Activated naive CD8-positive, alpha-beta T cell (primary cell): ENCODE measurements around the gene SIX1.

ENCODE experiments used
- H3K27ac Mint-ChIP-seq: one replicate; pipeline ENCODE4 v1.8.0; 2021; ENCODE audit warnings: mixed read lengths
- H3K27me3 Mint-ChIP-seq: one replicate; pipeline ENCODE4 v1.8.0; 2021; ENCODE audit warnings: mixed read lengths
- H3K36me3 Mint-ChIP-seq: one replicate; pipeline ENCODE4 v1.8.0; 2021; ENCODE audit warnings: mixed read lengths
- H3K4me1 Mint-ChIP-seq: one replicate; pipeline ENCODE4 v1.8.0; 2021; ENCODE audit warnings: low read depth, mixed read lengths
- H3K4me3 Mint-ChIP-seq: one replicate; pipeline ENCODE4 v1.8.0; 2021; ENCODE audit warnings: mild to moderate bottlenecking, mixed read lengths
- H3K9me3 Mint-ChIP-seq: one replicate; pipeline ENCODE4 v1.8.0; 2021; ENCODE audit warnings: low read depth, mixed read lengths

The SIX1 gene

DNA sequence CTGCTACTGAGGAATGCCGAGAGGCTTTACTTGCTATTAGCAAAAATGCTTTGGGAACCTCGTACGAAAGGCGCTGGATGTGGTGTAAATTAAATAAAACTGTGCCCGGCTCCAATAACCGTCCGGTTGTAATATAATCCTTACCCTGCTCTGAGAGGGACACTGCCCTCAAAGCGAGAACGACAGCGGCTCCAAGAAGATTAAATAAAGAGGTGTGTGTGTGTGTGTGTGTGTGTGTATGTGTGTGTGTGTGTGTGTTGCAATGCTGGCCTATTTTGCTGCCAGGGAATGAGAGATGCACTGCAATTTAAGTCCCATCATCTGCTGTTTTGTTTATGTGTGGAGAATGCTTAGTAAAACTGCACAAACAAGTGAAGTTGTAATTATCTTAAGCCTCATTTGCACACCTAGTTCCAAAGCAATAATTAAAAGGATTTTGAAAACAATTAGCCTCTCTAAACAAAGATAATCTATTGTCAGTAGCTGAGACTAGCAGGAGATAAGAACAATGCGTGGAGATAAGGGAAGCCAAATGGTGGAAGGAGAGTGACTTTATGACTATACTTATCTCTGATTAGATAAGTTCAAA lies 1.2 kb upstream of the SIX1 start:
- no peak overlapping the region for H3K27ac Mint-ChIP-seq
- H3K27me3 Mint-ChIP-seq = peaks cover 69% of the 10 kb centered on the region
- peak overlapping the region; percentile 69 for H3K4me3 Mint-ChIP-seq
- H3K9me3 Mint-ChIP-seq = no peaks in the 10 kb centered on the region
- peaks cover 71% of the 10 kb centered on the region for H3K4me1 Mint-ChIP-seq
- no peaks in the 10 kb centered on the region for H3K36me3 Mint-ChIP-seq

GRCh38 chr14:60649875-60650372 lies 647 bp upstream of the SIX1 start:
- H3K4me1 Mint-ChIP-seq = peaks cover 67% of the 10 kb centered on the region
- H3K27me3 Mint-ChIP-seq = peaks cover 66% of the 10 kb centered on the region
- H3K4me3 Mint-ChIP-seq = peak overlapping the region; percentile 69
- no peaks in the 10 kb centered on the region for H3K36me3 Mint-ChIP-seq
- H3K27ac Mint-ChIP-seq = no peak overlapping the region
- no peaks in the 10 kb centered on the region for H3K9me3 Mint-ChIP-seq

DNA sequence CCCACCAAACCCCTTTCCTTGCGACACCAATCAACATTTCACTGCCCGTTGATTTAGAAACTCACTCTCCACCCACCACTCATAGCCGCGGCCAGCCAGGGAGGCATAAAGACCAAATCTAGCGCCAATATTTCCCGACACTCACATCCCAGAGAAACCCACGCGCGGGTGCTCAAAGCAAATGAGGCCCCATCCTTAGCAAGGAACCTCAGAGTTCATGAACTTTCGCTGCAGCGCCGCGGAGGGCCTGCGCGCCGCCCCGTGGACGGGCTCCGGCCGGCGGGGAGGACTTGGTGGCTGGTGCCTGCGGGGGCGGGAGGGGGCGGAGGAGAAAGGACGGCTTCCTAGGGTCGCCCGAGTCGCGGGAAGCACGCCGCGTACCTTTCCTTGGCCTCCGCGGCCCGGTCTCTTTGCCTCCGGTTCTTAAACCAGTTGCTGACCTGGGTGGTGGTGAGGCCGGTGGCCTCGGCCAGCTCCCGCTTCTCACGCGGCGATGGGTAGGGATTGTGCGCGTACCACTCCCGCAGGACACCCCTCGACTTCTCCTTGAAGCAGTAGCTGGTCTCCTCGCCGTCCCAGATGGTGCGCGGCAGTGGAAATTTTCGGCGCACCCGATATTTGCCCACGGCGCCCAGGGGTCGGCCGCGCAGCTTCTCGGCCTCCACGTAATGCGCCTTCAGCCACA lies 886 bp downstream of the SIX1 start:
- Mint-ChIP-seq H3K4me1 (peaks cover 62% of the 10 kb centered on the region), H3K9me3 (no peaks in the 10 kb centered on the region), H3K36me3 (no peaks in the 10 kb centered on the region), H3K27ac (no peak overlapping the region), H3K27me3 (peaks cover 64% of the 10 kb centered on the region), H3K4me3 (peak overlapping the region; percentile 68)

- H3K4me3 Mint-ChIP-seq = peak overlapping the region; percentile 68
- peaks cover 62% of the 10 kb centered on the region for H3K4me1 Mint-ChIP-seq
- no peaks in the 10 kb centered on the region for H3K9me3 Mint-ChIP-seq
- no peak overlapping the region for H3K27ac Mint-ChIP-seq
- H3K36me3 Mint-ChIP-seq = no peaks in the 10 kb centered on the region
- peaks cover 62% of the 10 kb centered on the region for H3K27me3 Mint-ChIP-seq
Observed at GRCh38 chr14:60647837-60648248, 1.4 kb downstream of the SIX1 start.

GRCh38 chr14:60647081-60647836 lies 2.0 kb downstream of the SIX1 start:
- H3K4me3 Mint-ChIP-seq = peak overlapping the region; percentile 68
- no peaks in the 10 kb centered on the region for H3K9me3 Mint-ChIP-seq
- no peaks in the 10 kb centered on the region for H3K36me3 Mint-ChIP-seq
- peaks cover 60% of the 10 kb centered on the region for H3K27me3 Mint-ChIP-seq
- no peak overlapping the region for H3K27ac Mint-ChIP-seq
- peaks cover 58% of the 10 kb centered on the region for H3K4me1 Mint-ChIP-seq

- Mint-ChIP-seq H3K27me3 (peaks cover 53% of the 10 kb centered on the region), H3K27ac (no peak overlapping the region), H3K36me3 (no peaks in the 10 kb centered on the region), H3K4me1 (peaks cover 55% of the 10 kb centered on the region), H3K9me3 (no peaks in the 10 kb centered on the region), H3K4me3 (no peak overlapping the region)
Observed at GRCh38 chr14:60646226-60646818, 3.0 kb downstream of the SIX1 start.

GRCh38 chr14:60645126-60645741 lies 4.0 kb downstream of the SIX1 start:
- Mint-ChIP-seq H3K27me3 (peaks cover 53% of the 10 kb centered on the region), H3K4me1 (peaks cover 52% of the 10 kb centered on the region), H3K27ac (no peak overlapping the region), H3K9me3 (no peaks in the 10 kb centered on the region), H3K4me3 (no peak overlapping the region), H3K36me3 (no peaks in the 10 kb centered on the region)

DNA sequence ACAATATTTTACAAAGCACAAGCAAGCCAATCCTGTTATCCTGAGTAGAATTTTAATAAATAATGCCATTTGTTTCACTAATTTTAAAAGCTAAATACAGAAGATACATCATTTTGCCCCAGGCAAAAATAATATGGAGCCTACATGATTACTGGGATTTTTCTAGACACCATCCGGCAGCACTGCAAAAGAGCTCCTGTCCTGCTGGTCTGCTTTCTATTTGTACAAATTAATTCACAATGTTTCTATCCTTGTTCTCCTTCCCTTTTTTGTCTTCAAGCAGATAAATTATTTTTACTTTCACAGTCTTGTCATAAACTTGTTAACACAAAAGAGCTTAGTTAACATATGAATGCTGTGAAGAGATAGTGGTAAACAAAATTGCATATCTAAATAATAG lies 4.6 kb downstream of the SIX1 start:
- Mint-ChIP-seq H3K4me3 (no peak overlapping the region), H3K27ac (no peak overlapping the region), H3K4me1 (peaks cover 46% of the 10 kb centered on the region), H3K27me3 (peaks cover 50% of the 10 kb centered on the region), H3K9me3 (no peaks in the 10 kb centered on the region), H3K36me3 (no peaks in the 10 kb centered on the region)

GRCh38 chr14:60643463-60644314 lies 5.6 kb downstream of the SIX1 start:
- Mint-ChIP-seq H3K4me3 (peak overlapping the region; percentile 62), H3K27ac (no peak overlapping the region)

DNA sequence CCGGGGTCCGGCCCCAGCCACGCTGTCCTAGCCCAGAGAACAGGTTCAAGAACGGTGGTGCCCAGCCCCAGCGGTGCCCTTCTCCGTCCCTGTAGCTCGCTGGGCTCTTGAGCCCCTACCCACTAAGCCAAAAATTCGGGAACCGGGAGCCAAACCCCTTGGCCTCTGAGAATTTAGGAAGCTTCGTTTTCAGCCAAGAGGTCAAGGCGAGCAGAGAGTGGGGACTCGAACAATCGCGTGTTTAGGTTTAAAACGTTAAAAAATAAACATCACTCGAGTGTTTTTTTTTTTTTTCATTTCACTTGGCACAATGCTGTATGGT lies 6.2 kb downstream of the SIX1 start:
- peak overlapping the region; percentile 62 for H3K4me3 Mint-ChIP-seq
- peaks cover 53% of the 10 kb centered on the region for H3K27me3 Mint-ChIP-seq
- H3K4me1 Mint-ChIP-seq = peaks cover 47% of the 10 kb centered on the region
- no peak overlapping the region for H3K27ac Mint-ChIP-seq
- H3K9me3 Mint-ChIP-seq = no peaks in the 10 kb centered on the region
- no peaks in the 10 kb centered on the region for H3K36me3 Mint-ChIP-seq

More at GRCh38 chr14:60643463-60644314, 5.6 kb downstream of the SIX1 start:
- Mint-ChIP-seq H3K27me3 (peaks cover 50% of the 10 kb centered on the region), H3K36me3 (no peaks in the 10 kb centered on the region), H3K9me3 (no peaks in the 10 kb centered on the region), H3K4me1 (peaks cover 43% of the 10 kb centered on the region)

GRCh38 chr14:60642270-60643140 lies 6.8 kb downstream of the SIX1 start:
- Mint-ChIP-seq H3K4me3 (peak overlapping the region; percentile 62), H3K27ac (no peak overlapping the region), H3K4me1 (peaks cover 44% of the 10 kb centered on the region), H3K9me3 (no peaks in the 10 kb centered on the region), H3K27me3 (peaks cover 51% of the 10 kb centered on the region), H3K36me3 (no peaks in the 10 kb centered on the region)

DNA sequence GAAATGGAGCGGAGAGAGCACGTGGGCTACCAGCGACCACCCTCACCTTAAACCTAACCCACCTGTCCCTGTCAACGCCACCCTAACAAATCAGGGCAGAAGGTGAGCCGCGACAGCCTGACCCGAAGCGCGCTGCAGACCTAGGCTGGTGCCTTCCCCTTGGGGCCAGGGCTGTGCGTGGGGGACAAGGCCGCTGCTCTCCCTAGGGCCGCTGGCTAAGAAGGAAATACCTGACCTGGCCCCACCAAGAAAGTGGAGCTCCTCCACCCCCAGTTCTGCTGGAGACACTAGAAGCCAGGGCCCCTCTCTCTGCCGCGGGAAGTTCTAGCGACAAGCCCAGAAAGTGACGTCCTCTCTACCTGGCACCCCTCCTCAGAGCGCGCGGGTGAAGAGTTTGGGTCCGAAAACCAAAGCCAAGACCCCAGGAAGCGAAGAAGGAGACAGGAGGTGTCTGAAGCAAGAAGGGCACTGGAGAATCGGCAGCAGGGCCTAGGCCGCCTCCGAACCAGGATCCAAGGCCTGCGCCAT lies 7.5 kb downstream of the SIX1 start:
- H3K27me3 Mint-ChIP-seq = peaks cover 47% of the 10 kb centered on the region
- H3K27ac Mint-ChIP-seq = no peak overlapping the region
- H3K4me1 Mint-ChIP-seq = peaks cover 39% of the 10 kb centered on the region
- peak overlapping the region; percentile 35 for H3K4me3 Mint-ChIP-seq
- no peaks in the 10 kb centered on the region for H3K9me3 Mint-ChIP-seq
- H3K36me3 Mint-ChIP-seq = no peaks in the 10 kb centered on the region
